Cardiac fibroblast (primary cell): ENCODE data around the gene PVALB.

Experiments
- DNase-seq, 2 donors: peaks; one replicate each; pipeline versions ENCODE4 v3.0.0 to v3.0.0-alpha.2; 2010; ENCODE audit warnings: low read depth in 2 of 2
- H3K4me3 ChIP-seq, 2 donors: replicated peaks in 1 of 2; 1 replicate in 1 of 2; 2 replicates in 1 of 2; pipeline ENCODE4 v1.5.1; 2011; ENCODE audit warnings: low read depth in 2 of 2, low read length in 2 of 2, mild to moderate bottlenecking in 2 of 2, moderate library complexity in 1 of 2
- TF ChIP-seq, protein P1 (sequence below): IDR thresholded peaks from one replicate; pipeline ENCODE4 v1.5.1; 2011; ENCODE audit warnings: low read depth, mild to moderate bottlenecking, low read length, inconsistent platforms

The PVALB gene

DNA sequence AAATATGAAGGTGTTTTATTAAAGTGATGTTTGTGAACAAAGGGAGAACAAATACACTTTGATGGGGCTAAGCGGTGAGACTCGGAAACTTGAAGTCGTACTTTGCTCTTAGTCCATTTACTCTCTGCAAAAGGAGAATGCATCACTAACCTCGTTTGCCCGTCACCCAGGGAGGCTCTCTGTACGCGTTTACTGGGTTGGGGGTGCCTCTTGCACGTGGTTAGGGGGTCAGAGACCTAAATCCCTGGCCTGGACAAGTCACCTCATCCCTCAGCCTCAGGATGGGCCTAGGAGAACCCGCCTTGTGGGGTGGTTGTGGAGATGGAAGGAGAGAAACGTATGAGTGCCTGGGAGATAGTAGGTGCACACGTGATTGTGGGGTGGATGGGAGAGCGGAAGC, 40.1 kb downstream of the PVALB start:
- H3K4me3 ChIP-seq = peak overlapping the region in 1 of 2 donors; percentile 19
- DNase-seq = no peak
- TF ChIP-seq, protein P1, sequence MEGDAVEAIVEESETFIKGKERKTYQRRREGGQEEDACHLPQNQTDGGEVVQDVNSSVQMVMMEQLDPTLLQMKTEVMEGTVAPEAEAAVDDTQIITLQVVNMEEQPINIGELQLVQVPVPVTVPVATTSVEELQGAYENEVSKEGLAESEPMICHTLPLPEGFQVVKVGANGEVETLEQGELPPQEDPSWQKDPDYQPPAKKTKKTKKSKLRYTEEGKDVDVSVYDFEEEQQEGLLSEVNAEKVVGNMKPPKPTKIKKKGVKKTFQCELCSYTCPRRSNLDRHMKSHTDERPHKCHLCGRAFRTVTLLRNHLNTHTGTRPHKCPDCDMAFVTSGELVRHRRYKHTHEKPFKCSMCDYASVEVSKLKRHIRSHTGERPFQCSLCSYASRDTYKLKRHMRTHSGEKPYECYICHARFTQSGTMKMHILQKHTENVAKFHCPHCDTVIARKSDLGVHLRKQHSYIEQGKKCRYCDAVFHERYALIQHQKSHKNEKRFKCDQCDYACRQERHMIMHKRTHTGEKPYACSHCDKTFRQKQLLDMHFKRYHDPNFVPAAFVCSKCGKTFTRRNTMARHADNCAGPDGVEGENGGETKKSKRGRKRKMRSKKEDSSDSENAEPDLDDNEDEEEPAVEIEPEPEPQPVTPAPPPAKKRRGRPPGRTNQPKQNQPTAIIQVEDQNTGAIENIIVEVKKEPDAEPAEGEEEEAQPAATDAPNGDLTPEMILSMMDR = no peak

GRCh38 chr22:36775964-36776669, 40.7 kb downstream of the PVALB start, which contains the start of gene IFT27:
Gene IFT27 (minus strand): TSS chr22:36776119. CDS start chr22:36775707, 412 bp downstream.
- DNase-seq = peak; percentile 100
- peak within 1 kb of the TSS; percentile 87 to 88 for H3K4me3 ChIP-seq
- TF ChIP-seq, protein P1 = no peak

GRCh38 chr22:36775586-36775963, 41.3 kb downstream of the PVALB start:
- DNase-seq = peak in 1 of 2 donors; percentile 26
- TF ChIP-seq, protein P1 = no peak

DNA sequence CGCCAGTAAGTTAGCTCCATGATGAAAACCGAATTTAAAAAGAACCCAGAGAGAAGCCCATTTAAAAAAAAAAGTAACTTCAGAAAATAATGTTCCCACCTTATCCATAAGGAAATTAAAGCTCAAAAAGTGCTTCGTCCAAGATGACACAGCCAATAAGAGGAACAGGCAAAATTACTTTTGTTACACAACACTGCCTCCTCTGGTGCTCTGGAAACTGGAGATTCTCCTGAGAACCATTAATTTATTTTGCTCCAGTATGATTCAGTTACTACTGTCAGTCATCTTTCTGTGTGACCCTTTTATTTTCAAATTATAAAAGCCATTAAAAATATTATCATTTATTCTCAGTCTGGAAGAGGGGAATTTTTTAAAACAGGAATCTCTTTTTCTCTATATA, 42.9 kb downstream of the PVALB start:
- no peak overlapping the region for H3K4me3 ChIP-seq
- peak; percentile 59 to 68 for DNase-seq
- TF ChIP-seq, protein P1 = peak; percentile 36

More at GRCh38 chr22:36775586-36775963, 41.3 kb downstream of the PVALB start:
- peak overlapping the region; percentile 87 to 88 for H3K4me3 ChIP-seq

GRCh38 chr22:36772451-36772850, 44.4 kb downstream of the PVALB start:
- DNase-seq = no peak
- TF ChIP-seq, protein P1 = no peak
- H3K4me3 ChIP-seq = no peak overlapping the region

DNA sequence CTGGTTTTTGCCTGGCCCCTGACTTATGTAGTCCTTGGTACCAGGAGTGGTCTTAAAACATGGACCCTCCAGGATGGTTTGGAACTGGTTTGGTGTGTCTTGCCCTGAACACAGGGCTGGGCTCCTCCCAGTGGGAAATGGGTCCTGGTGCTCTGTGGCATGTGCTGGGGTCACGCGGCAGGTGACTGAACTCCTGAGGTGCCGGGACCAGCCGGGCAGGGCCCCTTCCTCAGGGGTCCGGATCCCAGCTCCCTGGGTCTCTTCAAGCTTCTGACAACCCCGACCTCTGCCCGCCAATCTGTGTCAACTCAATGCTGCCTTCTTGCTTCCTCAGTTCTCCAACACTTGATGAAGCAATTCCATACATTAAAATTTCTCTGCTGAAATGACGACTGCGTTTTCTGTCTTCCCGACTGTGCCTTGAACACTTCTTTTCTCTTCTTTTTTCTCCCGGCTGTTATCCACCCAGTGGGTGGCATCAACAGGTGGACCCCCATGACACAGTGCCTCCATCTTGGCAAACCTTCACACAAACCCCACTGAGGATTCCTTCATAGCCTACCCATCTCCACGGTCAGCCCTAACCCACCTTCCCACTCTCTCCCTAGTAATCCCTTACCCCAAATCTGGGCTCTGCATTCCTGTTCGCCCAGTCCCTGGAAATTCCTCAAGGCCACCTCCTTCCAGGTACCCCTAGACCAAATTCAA, 45.3 kb downstream of the PVALB start:
- TF ChIP-seq, protein P1 = no peak
- H3K4me3 ChIP-seq = no peak overlapping the region
- no peak for DNase-seq
